Astrocyte of the spinal cord (primary cell): ENCODE data around the gene CXCL6.
A peak's percentile ranks its signal among the peaks of the same experiment; 100 is the strongest.

ENCODE experiments used
- DNase-seq: peaks from one replicate; pipeline ENCODE4 v3.0.0; 2011; ENCODE audit warnings: low read depth, low spot score
- H3K4me3 ChIP-seq: 2 replicates; pipeline ENCODE4 v1.5.1; 2011; ENCODE audit warnings: low read depth, mild to moderate bottlenecking, low read length, moderate library complexity
- in situ Hi-C: cut with HindIII; loops from 2 replicates; pipeline ENCODE4 v1.10.0; 2017; ENCODE audit warnings: low sequenced_read_pairs
- TF ChIP-seq, protein P1 (sequence below): IDR thresholded peaks from 2 replicates; pipeline ENCODE4 v1.5.1; 2012; ENCODE audit warnings: low read depth, mild to moderate bottlenecking, low read length, inconsistent platforms

CXCL6 gene

DNA sequence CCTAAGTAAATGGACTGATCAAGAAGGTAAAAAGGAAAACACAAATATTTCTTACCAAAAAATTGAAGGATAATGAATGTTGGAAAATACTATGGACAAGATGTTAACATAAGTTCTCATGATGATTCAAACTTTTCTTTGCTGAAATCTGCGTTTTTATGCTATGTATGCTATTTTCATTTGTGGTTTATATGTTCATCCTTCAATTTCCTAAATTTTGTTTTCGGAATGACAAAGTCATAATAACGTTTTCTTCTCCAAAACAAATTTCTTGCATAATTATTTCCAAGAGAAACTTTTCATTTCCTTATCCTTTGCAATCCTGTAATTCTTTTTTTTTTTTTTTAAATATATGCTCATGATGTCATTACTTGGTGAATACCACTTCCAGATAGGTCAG is 24.4 kb downstream of the CXCL6 start:
- no peak overlapping the region for H3K4me3 ChIP-seq
- TF ChIP-seq, protein P1, sequence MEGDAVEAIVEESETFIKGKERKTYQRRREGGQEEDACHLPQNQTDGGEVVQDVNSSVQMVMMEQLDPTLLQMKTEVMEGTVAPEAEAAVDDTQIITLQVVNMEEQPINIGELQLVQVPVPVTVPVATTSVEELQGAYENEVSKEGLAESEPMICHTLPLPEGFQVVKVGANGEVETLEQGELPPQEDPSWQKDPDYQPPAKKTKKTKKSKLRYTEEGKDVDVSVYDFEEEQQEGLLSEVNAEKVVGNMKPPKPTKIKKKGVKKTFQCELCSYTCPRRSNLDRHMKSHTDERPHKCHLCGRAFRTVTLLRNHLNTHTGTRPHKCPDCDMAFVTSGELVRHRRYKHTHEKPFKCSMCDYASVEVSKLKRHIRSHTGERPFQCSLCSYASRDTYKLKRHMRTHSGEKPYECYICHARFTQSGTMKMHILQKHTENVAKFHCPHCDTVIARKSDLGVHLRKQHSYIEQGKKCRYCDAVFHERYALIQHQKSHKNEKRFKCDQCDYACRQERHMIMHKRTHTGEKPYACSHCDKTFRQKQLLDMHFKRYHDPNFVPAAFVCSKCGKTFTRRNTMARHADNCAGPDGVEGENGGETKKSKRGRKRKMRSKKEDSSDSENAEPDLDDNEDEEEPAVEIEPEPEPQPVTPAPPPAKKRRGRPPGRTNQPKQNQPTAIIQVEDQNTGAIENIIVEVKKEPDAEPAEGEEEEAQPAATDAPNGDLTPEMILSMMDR, result no peak
- in situ Hi-C loops, result no loop called here
- DNase-seq, result no peak

DNA sequence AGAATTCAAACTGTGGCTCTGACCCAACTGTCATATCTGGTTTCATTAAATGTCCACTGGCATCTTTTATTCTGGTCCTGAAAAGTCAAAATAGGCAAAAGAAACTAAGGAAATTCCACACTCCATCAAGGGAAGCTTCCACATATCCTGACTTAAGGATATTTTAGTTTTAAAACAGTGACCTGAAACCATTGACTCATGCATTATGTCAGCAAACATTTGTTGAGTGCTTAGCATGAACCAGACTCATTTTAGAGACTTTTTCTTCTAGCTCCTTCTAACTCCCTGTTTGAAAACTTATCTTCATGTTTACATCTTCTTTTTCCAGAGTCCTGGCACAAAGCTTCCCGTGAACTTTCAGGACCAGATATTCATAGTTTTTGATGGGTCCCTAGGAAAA is 25.8 kb downstream of the CXCL6 start:
- TF ChIP-seq, protein P1, result no peak
- DNase-seq, result peak; percentile 42
- no peak overlapping the region for H3K4me3 ChIP-seq
- in situ Hi-C loops, result no loop called here

DNA sequence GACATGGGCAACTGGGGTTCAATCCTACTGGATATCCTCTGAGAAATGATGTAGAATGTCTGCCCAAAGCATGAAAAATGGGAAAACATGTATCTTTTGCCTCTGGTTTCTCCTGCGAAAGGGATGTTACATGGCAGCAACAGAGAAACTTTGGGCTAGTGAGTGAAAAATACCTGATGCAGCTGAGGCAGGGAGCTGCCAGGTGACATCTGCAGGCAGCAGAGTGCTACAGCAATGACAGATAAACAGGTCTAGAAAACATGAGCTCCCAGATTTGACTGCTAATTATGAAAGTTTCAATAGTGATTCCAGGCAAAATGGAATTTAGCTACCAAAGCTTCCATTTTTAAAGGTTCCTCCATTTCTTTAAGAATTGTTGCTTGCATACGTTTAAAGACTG is 27.9 kb downstream of the CXCL6 start:
- in situ Hi-C loops, result no loop called here
- peak; percentile 19 for DNase-seq
- no peak overlapping the region for H3K4me3 ChIP-seq
- TF ChIP-seq, protein P1, result peak; percentile 48

DNA sequence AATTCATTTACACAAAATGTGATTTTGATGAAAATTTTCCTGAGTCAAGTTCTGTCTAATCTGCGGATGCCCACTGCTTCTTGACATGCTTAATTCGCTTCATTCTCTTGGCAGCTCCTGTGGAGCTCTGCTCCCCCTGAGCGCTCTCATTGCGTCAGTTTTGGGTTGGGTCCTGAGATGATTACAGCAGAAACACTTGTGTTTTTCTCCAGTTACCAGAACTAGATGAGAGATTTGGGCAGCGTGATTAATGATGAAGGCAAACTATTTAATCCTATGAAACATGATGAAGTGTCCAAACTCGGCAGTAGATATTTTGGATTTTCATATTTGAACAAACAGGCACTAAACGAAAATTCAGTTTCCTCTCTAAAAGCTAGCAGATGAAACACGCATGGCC is 28.5 kb downstream of the CXCL6 start:
- no peak for DNase-seq
- TF ChIP-seq, protein P1, result no peak
- in situ Hi-C loops, result no loop called here
- H3K4me3 ChIP-seq, result no peak overlapping the region

DNA sequence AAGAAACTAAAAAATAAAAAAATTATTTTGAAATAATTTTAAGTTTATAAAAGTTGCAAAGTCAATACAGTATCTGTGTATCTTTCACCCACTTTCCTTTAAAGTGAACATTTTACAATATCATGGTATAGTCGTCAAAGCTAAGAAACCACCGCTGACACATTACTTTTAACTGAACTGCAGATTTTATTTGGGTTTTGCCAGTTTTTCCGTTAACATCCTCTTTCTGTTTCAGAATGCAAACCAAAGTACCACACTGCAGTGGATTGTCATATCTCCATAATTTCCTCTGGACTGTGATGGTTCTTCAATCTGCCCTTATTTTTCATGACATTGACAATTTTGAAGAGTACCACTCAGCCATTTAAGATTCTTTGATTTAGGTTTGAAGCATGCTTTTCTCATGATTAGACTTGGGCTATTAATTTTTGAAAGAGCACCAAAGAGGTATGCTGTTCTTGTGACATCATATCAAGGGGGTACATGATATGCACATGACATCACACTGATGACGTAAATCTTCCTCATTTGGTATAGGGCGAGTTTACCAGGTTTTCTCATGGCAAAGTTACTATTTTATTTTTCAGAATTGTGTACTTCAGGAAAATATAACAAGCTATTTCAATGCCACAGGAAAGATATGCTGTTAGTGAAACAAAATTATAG is 29.1 kb downstream of the CXCL6 start:
- in situ Hi-C loops, result no loop called here
- H3K4me3 ChIP-seq, result no peak overlapping the region
- TF ChIP-seq, protein P1, result no peak
- no peak for DNase-seq

DNA sequence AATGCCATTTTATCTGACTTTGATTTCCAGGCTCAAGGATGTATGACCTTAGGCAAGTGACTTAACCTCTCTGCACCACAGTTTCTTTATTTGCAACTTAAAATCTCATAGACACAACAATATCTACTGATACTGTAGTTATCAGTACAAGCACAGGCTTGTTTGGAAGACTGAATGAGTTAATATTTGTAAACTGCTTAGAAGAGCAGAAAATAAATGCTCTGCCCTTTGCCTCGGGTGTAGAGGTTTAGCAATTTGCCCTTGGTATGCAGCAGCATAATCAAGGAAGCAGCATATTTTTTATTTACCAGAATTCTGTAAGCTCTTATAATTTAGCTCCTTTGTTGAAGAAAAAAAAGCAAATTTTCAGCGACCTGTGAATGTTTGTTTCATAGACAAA is 29.8 kb downstream of the CXCL6 start:
- in situ Hi-C loops, result no loop called here
- no peak overlapping the region for H3K4me3 ChIP-seq
- TF ChIP-seq, protein P1, result no peak
- no peak for DNase-seq

DNA sequence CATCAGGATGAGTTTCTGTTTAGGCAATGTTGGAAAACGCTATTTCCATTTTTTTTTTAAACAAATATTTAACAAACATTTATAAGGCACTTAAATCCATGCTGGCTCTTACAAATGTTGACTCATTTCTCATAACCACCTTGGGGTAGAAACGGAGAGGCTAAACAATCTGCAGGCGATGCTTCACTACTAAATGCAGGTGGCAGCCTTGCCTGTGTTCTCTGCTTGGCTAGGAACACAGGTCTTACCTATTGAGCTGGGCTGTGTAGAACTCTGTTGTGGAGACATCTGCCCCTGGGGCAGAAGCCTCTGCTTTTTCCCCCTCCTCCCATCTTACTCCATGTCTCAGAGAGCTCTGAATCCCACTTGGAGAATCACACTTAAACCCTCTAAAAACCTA is 31.3 kb downstream of the CXCL6 start:
- TF ChIP-seq, protein P1, result no peak
- DNase-seq, result peak; percentile 19
- H3K4me3 ChIP-seq, result no peak overlapping the region
- in situ Hi-C loops, result no loop called here
